ENCODE data around the gene CACNA2D3.

CACNA2D3 gene

GRCh38 chr3:54543446-54543845, 421.1 kb downstream of the CACNA2D3 start:
- no peak for DNase-seq

GRCh38 chr3:54547051-54547450, 424.7 kb downstream of the CACNA2D3 start:
- no peak for DNase-seq

GRCh38 chr3:54547846-54548245, 425.5 kb downstream of the CACNA2D3 start:
- no peak for DNase-seq

GRCh38 chr3:54549607-54550220, 427.4 kb downstream of the CACNA2D3 start:
- no peak for DNase-seq

- DNase-seq = no peak
Measured at GRCh38 chr3:54550221-54550977, 428.0 kb downstream of the CACNA2D3 start.

GRCh38 chr3:54556630-54557029, 434.3 kb downstream of the CACNA2D3 start:
- DNase-seq = no peak

- DNase-seq = no peak
Measured at GRCh38 chr3:54557538-54558428, 435.4 kb downstream of the CACNA2D3 start.

GRCh38 chr3:54563501-54564200, 441.3 kb downstream of the CACNA2D3 start:
- DNase-seq = no peak

GRCh38 chr3:54564374-54564925, 442.1 kb downstream of the CACNA2D3 start:
- no peak for DNase-seq

GRCh38 chr3:54565956-54566355, 443.6 kb downstream of the CACNA2D3 start:
- no peak for DNase-seq

- DNase-seq = no peak
Measured at GRCh38 chr3:54567949-54568348, 445.6 kb downstream of the CACNA2D3 start.

GRCh38 chr3:54570008-54570407, 447.7 kb downstream of the CACNA2D3 start:
- no peak for DNase-seq

- no peak for DNase-seq
Measured at GRCh38 chr3:54572197-54572895, 450.0 kb downstream of the CACNA2D3 start.

- no peak for DNase-seq
Measured at GRCh38 chr3:54573858-54574257, 451.5 kb downstream of the CACNA2D3 start.

- DNase-seq = no peak
Measured at GRCh38 chr3:54574906-54575617, 452.7 kb downstream of the CACNA2D3 start.

GRCh38 chr3:54575618-54575960, 453.2 kb downstream of the CACNA2D3 start:
- DNase-seq = no peak

GRCh38 chr3:54577313-54577712, 455.0 kb downstream of the CACNA2D3 start:
- no peak for DNase-seq

GRCh38 chr3:54578417-54578816, 456.1 kb downstream of the CACNA2D3 start:
- DNase-seq = no peak

- DNase-seq = no peak
Measured at GRCh38 chr3:54580453-54580852, 458.1 kb downstream of the CACNA2D3 start.

GRCh38 chr3:54582424-54582823, 460.1 kb downstream of the CACNA2D3 start:
- DNase-seq = no peak

GRCh38 chr3:54591157-54591556, 468.8 kb downstream of the CACNA2D3 start:
- no peak for DNase-seq

Measured in CD4-positive, alpha-beta T cell treated with Interleukin-4 for 1 hour (primary cell).